CD14-positive monocyte (primary cell): ENCODE measurements around the gene ADGRF4. TPM values are rescaled to one million over a fixed set of nuclear protein-coding genes. Genes with fewer than 3 reads are reported as not detected.

ENCODE experiments used
- DNase-seq, 3 donors: peaks; one replicate each; pipeline ENCODE4 v3.0.0-alpha.2; 2011 to 2022
- H2AFZ ChIP-seq: 2 replicates; pipeline ENCODE4 v1.6.0; 2012; ENCODE audit warnings: mild to moderate bottlenecking, low read depth, low read length, inconsistent platforms; ENCODE audit not compliant: insufficient read depth, poor library complexity, severe bottlenecking
- H3K27ac ChIP-seq, 2 donors: 1 replicate in 1 of 2; 2 replicates in 1 of 2; pipeline ENCODE4 v1.5.1; 2012 to 2013; ENCODE audit warnings: low read length in 2 of 2, control low read depth in 1 of 2, inconsistent platforms in 1 of 2, low read depth in 1 of 2, mild to moderate bottlenecking in 1 of 2
- H3K27me3 ChIP-seq, 2 donors: one replicate each; pipeline versions ENCODE4 v1.6.0 to v1.6.1; 2011 to 2013; ENCODE audit warnings: low read length in 2 of 2; ENCODE audit not compliant: control insufficient read depth in 2 of 2, insufficient read depth in 2 of 2
- H3K36me3 ChIP-seq, 2 donors: replicated peaks in 1 of 2; 1 replicate in 1 of 2; 2 replicates in 1 of 2; pipeline versions ENCODE4 v1.5.1 to v1.6.1; 2012 to 2013; ENCODE audit warnings: low read length in 2 of 2, control low read depth in 1 of 2, inconsistent platforms in 1 of 2, mild to moderate bottlenecking in 1 of 2; ENCODE audit not compliant: insufficient read depth in 2 of 2, control insufficient read depth in 1 of 2
- H3K4me1 ChIP-seq, 2 donors: 1 replicate in 1 of 2; 2 replicates in 1 of 2; pipeline versions ENCODE4 v1.5.1 to v1.6.1; 2012 to 2013; ENCODE audit warnings: low read length in 2 of 2, control low read depth in 1 of 2, inconsistent platforms in 1 of 2, mild to moderate bottlenecking in 1 of 2, moderate library complexity in 1 of 2; ENCODE audit not compliant: insufficient read depth in 2 of 2, control insufficient read depth in 1 of 2
- H3K4me2 ChIP-seq: replicated peaks from 2 replicates; pipeline ENCODE3; 2012; ENCODE audit warnings: low read length, moderate library complexity, mild to moderate bottlenecking; ENCODE audit not compliant: poor library complexity, severe bottlenecking; ENCODE audit errors: extremely low read depth
- H3K4me3 ChIP-seq, 3 experiments: fragments of 200-600 bp in 1 of 3; sonication (generic) in 1 of 3; replicated peaks in 1 of 3; 1 replicate in 2 of 3; 2 replicates in 1 of 3; pipeline ENCODE4 v1.5.1; 2011 to 2013; ENCODE audit warnings: low read length in 3 of 3, mild to moderate bottlenecking in 3 of 3, control low read depth in 2 of 3, low read depth in 2 of 3, inconsistent platforms in 1 of 3, moderate library complexity in 1 of 3
- H3K79me2 ChIP-seq: 2 replicates; pipeline ENCODE4 v1.6.0; 2012; ENCODE audit warnings: mild to moderate bottlenecking, control low read depth, inconsistent platforms, low read length, moderate library complexity; ENCODE audit not compliant: insufficient read depth
- H3K9ac ChIP-seq: 2 replicates; pipeline ENCODE4 v1.6.0; 2017; ENCODE audit warnings: low read length, mild to moderate bottlenecking; ENCODE audit not compliant: insufficient read depth, poor library complexity, severe bottlenecking
- H3K9me3 ChIP-seq, 2 donors: replicated peaks in 1 of 2; 1 replicate in 1 of 2; 2 replicates in 1 of 2; pipeline versions ENCODE4 v1.5.1 to v1.6.1; 2012 to 2013; ENCODE audit warnings: low read length in 2 of 2, control low read depth in 1 of 2; ENCODE audit not compliant: control insufficient read depth in 1 of 2, insufficient read depth in 1 of 2
- H4K20me1 ChIP-seq: 2 replicates; pipeline ENCODE4 v1.6.0; 2012; ENCODE audit warnings: mild to moderate bottlenecking, low read length, control low read depth, moderate library complexity; ENCODE audit not compliant: insufficient read depth
- H3K27ac Mint-ChIP-seq, 7 donors: one replicate each; pipeline ENCODE4 v1.8.0; 2020; ENCODE audit warnings: mild to moderate bottlenecking in 7 of 7, mixed read lengths in 7 of 7, moderate library complexity in 6 of 7, inconsistent platforms in 2 of 7
- H3K27me3 Mint-ChIP-seq, 3 donors: one replicate each; pipeline ENCODE4 v1.8.0; 2021 to 2022; ENCODE audit warnings: low read depth in 3 of 3, mild to moderate bottlenecking in 3 of 3, mixed read lengths in 3 of 3, moderate library complexity in 3 of 3, inconsistent platforms in 1 of 3
- H3K36me3 Mint-ChIP-seq, 2 donors: one replicate each; pipeline ENCODE4 v1.8.0; 2020; ENCODE audit warnings: mixed read lengths in 2 of 2, inconsistent platforms in 1 of 2, mild to moderate bottlenecking in 1 of 2
- H3K4me1 Mint-ChIP-seq: one replicate; pipeline ENCODE4 v1.8.0; 2020; ENCODE audit warnings: mild to moderate bottlenecking, mixed read lengths
- H3K4me3 Mint-ChIP-seq, 2 donors: one replicate each; pipeline ENCODE4 v1.8.0; 2020; ENCODE audit warnings: mild to moderate bottlenecking in 2 of 2, mixed read lengths in 2 of 2, moderate library complexity in 1 of 2
- H3K9me3 Mint-ChIP-seq, 7 donors: one replicate each; pipeline ENCODE4 v1.8.0; 2020 to 2022; ENCODE audit warnings: mixed read lengths in 7 of 7, mild to moderate bottlenecking in 6 of 7, moderate library complexity in 6 of 7, inconsistent platforms in 2 of 7
- WGBS: methylation state at CpG from one replicate; pipeline ENCODE4 v1.1.5; 2013; ENCODE audit warnings: missing lambda C conversion rate; ENCODE audit not compliant: insufficient coverage; 5-methylcytosine and 5-hydroxymethylcytosine counted together
- intact Hi-C, 2 donors: fragments of 100-400 bp; cut with micrococcal nuclease; formaldehyde crosslinking; loops; one replicate each; pipeline versions ENCODE4 v1.15.0 to v1.15.1; 2023
- polyA plus RNA-seq, 3 donors: library from polyadenylated mRNA; depleted of rRNA in 1 of 3; unstranded in 2 of 3; stranded (reverse) in 1 of 3; fragments of 300-500 nt in 2 of 3; fragments of >200 nt in 1 of 3; fragmentation: Illumina TruSeq in 2 of 3; gene quantifications; 1 replicate in 2 of 3; 2 replicates in 1 of 3; pipeline ENCODE4 v1.2.3, GENCODE V29; 2012 to 2021
- TF ChIP-seq, protein P1 (sequence below): fragments of 200-600 bp; IDR thresholded peaks from one replicate; pipeline ENCODE4 v1.8.0; 2022; ENCODE audit warnings: antibody characterized with exemption, mild to moderate bottlenecking

ADGRF4 gene
- polyA plus RNA-seq, 3 donors = not detected

DNA sequence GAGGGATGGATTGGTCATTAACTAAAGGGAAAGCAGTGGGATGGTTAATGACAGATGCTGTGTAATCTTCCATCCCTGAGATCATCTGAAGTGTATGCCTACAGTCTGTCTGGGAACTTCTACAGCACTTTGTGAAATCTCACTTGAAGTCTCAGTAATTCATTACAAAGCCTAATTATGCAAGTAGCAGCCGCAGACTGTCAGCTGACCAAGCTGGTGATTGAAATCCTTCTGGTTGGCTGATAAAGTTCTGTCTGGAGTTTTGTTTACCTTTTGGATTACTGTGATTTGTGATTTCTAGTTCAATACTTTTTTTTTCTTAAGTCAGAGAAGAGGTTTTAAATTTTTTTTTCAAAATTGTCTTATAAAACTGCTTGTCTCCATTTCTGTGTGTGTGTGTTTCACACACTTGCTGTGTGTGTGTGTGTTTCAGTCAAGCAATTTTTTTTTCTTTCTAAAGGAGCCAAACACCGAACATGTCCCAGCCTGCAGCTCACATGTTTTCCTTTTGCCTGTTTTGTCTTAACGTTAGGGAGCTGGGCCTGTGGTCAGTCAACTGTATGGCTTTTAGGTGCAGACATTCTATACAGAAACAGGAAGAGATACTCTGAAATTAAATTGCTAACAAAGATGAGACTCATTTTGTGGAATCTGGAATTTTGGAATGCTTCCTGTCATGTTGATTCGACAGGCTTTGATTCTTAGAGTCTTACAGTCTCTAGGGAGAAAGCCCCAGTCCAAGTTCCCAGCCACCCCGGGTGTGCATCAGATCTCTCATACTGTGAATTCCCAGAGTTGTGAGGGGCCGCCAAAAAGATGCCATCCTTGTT is 28.5 kb upstream of the ADGRF4 start:
- Histone ChIP-seq H4K20me1 (no peaks in the 10 kb centered on the region), H3K79me2 (no peaks in the 10 kb centered on the region), H3K4me1 (no peaks in the 10 kb centered on the region), H3K27ac (no peak overlapping the region), H3K36me3 (no peaks in the 10 kb centered on the region), H3K27me3 (no peaks in the 10 kb centered on the region), H3K9me3 (no peaks in the 10 kb centered on the region), H3K9ac (no peak overlapping the region), H3K4me3 (no peak overlapping the region), H3K4me2 (no peak overlapping the region), H2AFZ (no peak overlapping the region)
- Mint-ChIP-seq H3K4me3 (no peak overlapping the region), H3K27ac (no peak overlapping the region), H3K27me3 (peaks cover 0 to 7% (median 3%) of the 10 kb centered on the region in 3 donors), H3K9me3 (peaks cover 0 to 2% (median 0%) of the 10 kb centered on the region in 7 donors), H3K4me1 (no peaks in the 10 kb centered on the region), H3K36me3 (no peaks in the 10 kb centered on the region)
- 75% methylated on average over 4 of the region's 6 CpGs for WGBS
- intact Hi-C loops = no loop called here
- TF ChIP-seq, protein P1, sequence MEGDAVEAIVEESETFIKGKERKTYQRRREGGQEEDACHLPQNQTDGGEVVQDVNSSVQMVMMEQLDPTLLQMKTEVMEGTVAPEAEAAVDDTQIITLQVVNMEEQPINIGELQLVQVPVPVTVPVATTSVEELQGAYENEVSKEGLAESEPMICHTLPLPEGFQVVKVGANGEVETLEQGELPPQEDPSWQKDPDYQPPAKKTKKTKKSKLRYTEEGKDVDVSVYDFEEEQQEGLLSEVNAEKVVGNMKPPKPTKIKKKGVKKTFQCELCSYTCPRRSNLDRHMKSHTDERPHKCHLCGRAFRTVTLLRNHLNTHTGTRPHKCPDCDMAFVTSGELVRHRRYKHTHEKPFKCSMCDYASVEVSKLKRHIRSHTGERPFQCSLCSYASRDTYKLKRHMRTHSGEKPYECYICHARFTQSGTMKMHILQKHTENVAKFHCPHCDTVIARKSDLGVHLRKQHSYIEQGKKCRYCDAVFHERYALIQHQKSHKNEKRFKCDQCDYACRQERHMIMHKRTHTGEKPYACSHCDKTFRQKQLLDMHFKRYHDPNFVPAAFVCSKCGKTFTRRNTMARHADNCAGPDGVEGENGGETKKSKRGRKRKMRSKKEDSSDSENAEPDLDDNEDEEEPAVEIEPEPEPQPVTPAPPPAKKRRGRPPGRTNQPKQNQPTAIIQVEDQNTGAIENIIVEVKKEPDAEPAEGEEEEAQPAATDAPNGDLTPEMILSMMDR = no peak
- DNase-seq = no peak

- 63% methylated on average over 1 of the region's 3 CpGs for WGBS
- no peaks in the 10 kb centered on the region for H3K9me3 ChIP-seq
- no peaks in the 10 kb centered on the region for H3K79me2 ChIP-seq
- no peak overlapping the region for H3K4me3 Mint-ChIP-seq
- no peaks in the 10 kb centered on the region for H3K4me1 ChIP-seq
- peaks cover 0 to 3% (median 0%) of the 10 kb centered on the region in 7 donors for H3K9me3 Mint-ChIP-seq
- H3K4me2 ChIP-seq = no peak overlapping the region
- intact Hi-C loops = no loop called here
- no peak overlapping the region for H3K27ac Mint-ChIP-seq
- no peak overlapping the region for H3K27ac ChIP-seq
- TF ChIP-seq, protein P1 = no peak
- peaks cover 0 to 7% (median 2%) of the 10 kb centered on the region in 3 donors for H3K27me3 Mint-ChIP-seq
- no peaks in the 10 kb centered on the region for H3K4me1 Mint-ChIP-seq
- no peak for DNase-seq
- no peak overlapping the region for H3K9ac ChIP-seq
- H3K27me3 ChIP-seq = no peaks in the 10 kb centered on the region
- H2AFZ ChIP-seq = no peak overlapping the region
- no peak overlapping the region for H3K4me3 ChIP-seq
- H4K20me1 ChIP-seq = no peaks in the 10 kb centered on the region
- no peaks in the 10 kb centered on the region for H3K36me3 Mint-ChIP-seq
- no peaks in the 10 kb centered on the region for H3K36me3 ChIP-seq
Measured at GRCh38 chr6:47670851-47671250, 27.5 kb upstream of the ADGRF4 start.
